Measurements from ENCODE around the gene LRP1B.

LRP1B gene

DNA sequence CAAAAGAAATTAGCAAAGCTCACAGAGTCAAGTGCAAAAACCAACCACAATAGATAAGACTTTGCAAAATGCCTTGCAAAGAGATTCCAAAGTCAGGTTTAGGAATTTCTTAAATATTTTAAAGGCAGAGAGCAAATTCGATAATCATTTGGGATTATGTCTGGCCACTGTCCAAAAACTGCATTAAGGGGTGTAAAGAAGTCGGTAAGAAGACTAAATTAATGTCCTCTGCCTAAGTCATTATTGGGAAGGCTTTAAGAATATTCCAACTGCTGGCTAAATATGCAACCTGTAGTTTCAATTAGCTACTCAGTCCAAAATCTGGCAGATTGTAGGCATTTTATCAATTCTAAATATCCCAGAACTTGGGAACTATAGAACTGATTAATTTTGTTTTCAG is 13.7 kb upstream of the LRP1B start:
- no peaks in the 10 kb centered on the region for H3K36me3 ChIP-seq (ENCODE audit: insufficient read depth, low read length)
- no peaks in the 10 kb centered on the region for H3K27me3 ChIP-seq (ENCODE audit: insufficient read depth, low read length, poor library complexity)
- H3K27ac ChIP-seq (ENCODE audit: low read length), result no peak overlapping the region
- no peak overlapping the region for H2AFZ ChIP-seq (ENCODE audit: low read depth, low read length)
- H3K4me2 ChIP-seq (ENCODE audit: insufficient read depth, low read length), result no peak overlapping the region
- H4K20me1 ChIP-seq (ENCODE audit: insufficient read depth, low read length), result no peaks in the 10 kb centered on the region
- no peak overlapping the region for H3K9ac ChIP-seq (ENCODE audit: low read depth, low read length)
- no peaks in the 10 kb centered on the region for H3K9me3 ChIP-seq (ENCODE audit: insufficient read depth, low read length, severe bottlenecking)
- no peak for ATAC-seq (ENCODE audit: insufficient read depth, low read depth)
- H3K4me1 ChIP-seq (ENCODE audit: insufficient read depth, low read length), result peaks cover 8% of the 10 kb centered on the region
- no peak for TF ChIP-seq CTCF (IDR thresholded peaks at IDR 0.05; ENCODE audit: borderline replicate concordance, extremely low read depth, low read length, poor library complexity, severe bottlenecking)
- no peak for DNase-seq
- H3K4me3 ChIP-seq (ENCODE audit: low read depth in 1 of 2, low read length in 2 of 2), result no peak overlapping the region
- no peaks in the 10 kb centered on the region for H3K79me2 ChIP-seq (ENCODE audit: insufficient read depth, low read length)

DNA sequence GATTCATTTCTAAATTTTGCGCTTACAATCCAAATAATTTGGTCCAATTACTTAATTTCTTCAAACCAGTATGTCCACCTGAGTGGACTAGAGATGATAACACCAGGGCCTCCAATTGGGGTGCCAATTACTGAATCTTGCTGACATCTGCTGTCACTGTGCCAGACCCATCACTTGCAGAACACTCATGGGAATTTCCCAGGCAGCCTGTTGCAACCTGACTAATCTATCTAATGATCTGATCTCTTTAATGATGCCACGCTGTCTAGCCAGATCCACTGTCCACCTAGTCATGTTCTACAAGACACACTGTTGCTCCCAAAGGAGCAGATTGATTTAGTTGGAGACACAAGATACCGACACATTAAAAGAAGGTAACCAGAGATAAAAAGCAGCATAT is 11.8 kb upstream of the LRP1B start:
- Histone ChIP-seq H3K4me3 (ENCODE audit: low read depth in 1 of 2, low read length in 2 of 2) (no peak overlapping the region), H3K9ac (ENCODE audit: low read depth, low read length) (no peak overlapping the region), H3K4me2 (ENCODE audit: insufficient read depth, low read length) (no peak overlapping the region), H3K27ac (ENCODE audit: low read length) (no peak overlapping the region), H3K79me2 (ENCODE audit: insufficient read depth, low read length) (no peaks in the 10 kb centered on the region), H4K20me1 (ENCODE audit: insufficient read depth, low read length) (no peaks in the 10 kb centered on the region), H3K27me3 (ENCODE audit: insufficient read depth, low read length, poor library complexity) (no peaks in the 10 kb centered on the region), H3K4me1 (ENCODE audit: insufficient read depth, low read length) (peaks cover 13% of the 10 kb centered on the region), H3K36me3 (ENCODE audit: insufficient read depth, low read length) (no peaks in the 10 kb centered on the region), H2AFZ (ENCODE audit: low read depth, low read length) (no peak overlapping the region), H3K9me3 (ENCODE audit: insufficient read depth, low read length, severe bottlenecking) (no peaks in the 10 kb centered on the region)
- TF ChIP-seq EZH2 (IDR thresholded peaks at IDR 0.05; ENCODE audit: borderline replicate concordance, low read depth, low read length, severe bottlenecking), result no peak
- TF ChIP-seq CTCF (IDR thresholded peaks at IDR 0.05; ENCODE audit: borderline replicate concordance, extremely low read depth, low read length, poor library complexity, severe bottlenecking), result no peak
- DNase-seq (no peak), ATAC-seq (ENCODE audit: insufficient read depth, low read depth) (no peak)

DNA sequence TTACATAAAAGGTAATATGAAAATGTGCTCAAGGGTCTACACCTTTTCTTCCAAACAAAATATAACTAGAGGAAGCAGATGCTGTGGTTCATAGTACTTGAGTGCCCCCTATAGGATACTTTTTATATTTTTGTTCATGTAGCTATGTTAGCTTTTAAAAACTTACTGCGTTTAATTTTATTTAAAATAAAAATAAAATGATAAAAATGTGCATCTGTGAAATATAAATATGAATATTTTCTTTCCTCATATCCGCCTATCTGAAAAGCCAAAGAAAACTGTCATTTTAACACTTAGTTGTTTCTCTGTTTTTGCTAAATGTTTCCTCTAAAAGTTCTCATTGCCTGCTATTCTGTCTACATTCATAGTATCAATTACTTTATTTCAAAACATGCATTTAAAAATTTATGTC is 9.6 kb upstream of the LRP1B start:
- Histone ChIP-seq H4K20me1 (ENCODE audit: insufficient read depth, low read length) (no peaks in the 10 kb centered on the region), H2AFZ (ENCODE audit: low read depth, low read length) (0 out of 2 replicates have a peak overlapping the region, but pooled peaks have one; percentile 17), H3K36me3 (ENCODE audit: insufficient read depth, low read length) (no peaks in the 10 kb centered on the region), H3K4me3 (ENCODE audit: low read depth in 1 of 2, low read length in 2 of 2) (no peak overlapping the region), H3K9me3 (ENCODE audit: insufficient read depth, low read length, severe bottlenecking) (no peaks in the 10 kb centered on the region), H3K79me2 (ENCODE audit: insufficient read depth, low read length) (no peaks in the 10 kb centered on the region), H3K9ac (ENCODE audit: low read depth, low read length) (no peak overlapping the region), H3K27ac (ENCODE audit: low read length) (no peak overlapping the region), H3K4me1 (ENCODE audit: insufficient read depth, low read length) (peaks cover 13% of the 10 kb centered on the region), H3K4me2 (ENCODE audit: insufficient read depth, low read length) (no peak overlapping the region), H3K27me3 (ENCODE audit: insufficient read depth, low read length, poor library complexity) (no peaks in the 10 kb centered on the region)
- ATAC-seq (ENCODE audit: insufficient read depth, low read depth) (peak; percentile 68; the same call in 2 of the 3 replicates), DNase-seq (no peak)
- TF ChIP-seq EZH2 (IDR thresholded peaks at IDR 0.05; ENCODE audit: borderline replicate concordance, low read depth, low read length, severe bottlenecking), result no peak
- peak; percentile 57 for TF ChIP-seq CTCF (IDR thresholded peaks at IDR 0.05; ENCODE audit: borderline replicate concordance, extremely low read depth, low read length, poor library complexity, severe bottlenecking)

- Histone ChIP-seq H3K9me3 (ENCODE audit: insufficient read depth, low read length, severe bottlenecking) (no peaks in the 10 kb centered on the region), H3K9ac (ENCODE audit: low read depth, low read length) (no peak overlapping the region), H2AFZ (ENCODE audit: low read depth, low read length) (peak overlapping the region; percentile 34), H3K27me3 (ENCODE audit: insufficient read depth, low read length, poor library complexity) (no peaks in the 10 kb centered on the region), H3K4me2 (ENCODE audit: insufficient read depth, low read length) (0 out of 2 replicates have a peak overlapping the region, but pooled peaks have one; percentile 4), H3K79me2 (ENCODE audit: insufficient read depth, low read length) (no peaks in the 10 kb centered on the region), H3K36me3 (ENCODE audit: insufficient read depth, low read length) (no peaks in the 10 kb centered on the region), H3K27ac (ENCODE audit: low read length) (no peak overlapping the region), H4K20me1 (ENCODE audit: insufficient read depth, low read length) (no peaks in the 10 kb centered on the region), H3K4me1 (ENCODE audit: insufficient read depth, low read length) (peaks cover 13% of the 10 kb centered on the region), H3K4me3 (ENCODE audit: low read depth in 1 of 2, low read length in 2 of 2) (no peak overlapping the region)
- ATAC-seq (ENCODE audit: insufficient read depth, low read depth), result no peak
- no peak for TF ChIP-seq EZH2 (IDR thresholded peaks at IDR 0.05; ENCODE audit: borderline replicate concordance, low read depth, low read length, severe bottlenecking)
- no peak for TF ChIP-seq CTCF (IDR thresholded peaks at IDR 0.05; ENCODE audit: borderline replicate concordance, extremely low read depth, low read length, poor library complexity, severe bottlenecking)
- DNase-seq, result no peak
These were observed 8.6 kb upstream of the LRP1B start for GRCh38 chr2:142139384-142139783.

Data from DND-41 (cell line).